ENCODE data around the gene ST7. TPM values are rescaled to one million over a fixed set of nuclear protein-coding genes. Genes with fewer than 3 reads are reported as not detected.

Gene ST7
- total RNA-seq, 1 experiment from 2014 or later: 38.2 TPM

GRCh38 chr7:117044664-117045063, 91.4 kb downstream of the ST7 start:
- H3K4me3 ChIP-seq (ENCODE audit: low read depth, low read length): no peak overlapping the region
- POLR2A ChIA-PET: no interaction called here
- H3K36me3 ChIP-seq (ENCODE audit: control insufficient read depth, insufficient read depth, low read length): no peaks in the 10 kb centered on the region
- H3K36me3 Mint-ChIP-seq (ENCODE audit: insufficient read depth, unreplicated experiment): no peaks in the 10 kb centered on the region
- no peak for TF ChIP-seq CTCF (IDR thresholded peaks at IDR 0.05; ENCODE audit: insufficient read depth in 1 of 2, low read depth in 1 of 2, low read length in 1 of 2, severe bottlenecking in 1 of 2, unreplicated experiment in 1 of 2)
- no peaks in the 10 kb centered on the region for H3K9me3 ChIP-seq
- peaks cover 10% of the 10 kb centered on the region for H3K4me1 Mint-ChIP-seq (ENCODE audit: low read depth, unreplicated experiment)
- H3K27me3 ChIP-seq (replicated peaks; ENCODE audit: control insufficient read depth, insufficient read depth, low read length): no peaks in the 10 kb centered on the region
- no TSS peak for BruUV-seq (replicated peaks)
- no peaks in the 10 kb centered on the region for H3K27me3 Mint-ChIP-seq (ENCODE audit: insufficient read depth, unreplicated experiment)
- CTCF ChIA-PET: no interaction called here
- DNase-seq: no peak
- no peaks in the 10 kb centered on the region for H3K9me3 Mint-ChIP-seq (ENCODE audit: unreplicated experiment)
- intact Hi-C loops (cut with micrococcal nuclease; ENCODE audit: unreplicated experiment): no loop called here
- H3K27ac Mint-ChIP-seq (ENCODE audit: unreplicated experiment): no peak overlapping the region
- no peak overlapping the region for H3K4me3 Mint-ChIP-seq (ENCODE audit: unreplicated experiment)
- H3K4me1 ChIP-seq: no peaks in the 10 kb centered on the region

- Mint-ChIP-seq H3K36me3 (ENCODE audit: insufficient read depth, unreplicated experiment) (no peaks in the 10 kb centered on the region), H3K27ac (ENCODE audit: unreplicated experiment) (no peak overlapping the region), H3K27me3 (ENCODE audit: insufficient read depth, unreplicated experiment) (no peaks in the 10 kb centered on the region), H3K9me3 (ENCODE audit: unreplicated experiment) (no peaks in the 10 kb centered on the region), H3K4me1 (ENCODE audit: low read depth, unreplicated experiment) (peaks cover 10% of the 10 kb centered on the region), H3K4me3 (ENCODE audit: unreplicated experiment) (no peak overlapping the region)
- no peaks in the 10 kb centered on the region for H3K27me3 ChIP-seq (replicated peaks; ENCODE audit: control insufficient read depth, insufficient read depth, low read length)
- no peak for DNase-seq
- BruUV-seq (replicated peaks): no TSS peak
- no peaks in the 10 kb centered on the region for H3K4me1 ChIP-seq
- intact Hi-C loops (cut with micrococcal nuclease; ENCODE audit: unreplicated experiment): no loop called here
- H3K36me3 ChIP-seq (ENCODE audit: control insufficient read depth, insufficient read depth, low read length): no peaks in the 10 kb centered on the region
- ChIA-PET POLR2A (no interaction called here), CTCF (interaction anchor here (0.6 kb wide), 1 partner anchor 21 kb away, joined by 4 read pairs; no protein-coding TSS in a partner anchor)
- TF ChIP-seq CTCF (IDR thresholded peaks at IDR 0.05; ENCODE audit: insufficient read depth in 1 of 2, low read depth in 1 of 2, low read length in 1 of 2, severe bottlenecking in 1 of 2, unreplicated experiment in 1 of 2): no peak
- no peaks in the 10 kb centered on the region for H3K9me3 ChIP-seq
- no peak overlapping the region for H3K4me3 ChIP-seq (ENCODE audit: low read depth, low read length)
Measured at GRCh38 chr7:117045927-117046710, 92.8 kb downstream of the ST7 start.

- CTCF ChIA-PET: no interaction called here
- H3K27me3 ChIP-seq (replicated peaks; ENCODE audit: control insufficient read depth, insufficient read depth, low read length): no peaks in the 10 kb centered on the region
- H3K27me3 Mint-ChIP-seq (ENCODE audit: insufficient read depth, unreplicated experiment): no peaks in the 10 kb centered on the region
- no peak for TF ChIP-seq CTCF (IDR thresholded peaks at IDR 0.05; ENCODE audit: insufficient read depth in 1 of 2, low read depth in 1 of 2, low read length in 1 of 2, severe bottlenecking in 1 of 2, unreplicated experiment in 1 of 2)
- peaks cover 10% of the 10 kb centered on the region for H3K4me1 Mint-ChIP-seq (ENCODE audit: low read depth, unreplicated experiment)
- no peak for DNase-seq
- H3K36me3 ChIP-seq (ENCODE audit: control insufficient read depth, insufficient read depth, low read length): no peaks in the 10 kb centered on the region
- no peaks in the 10 kb centered on the region for H3K9me3 Mint-ChIP-seq (ENCODE audit: unreplicated experiment)
- no TSS peak for BruUV-seq (replicated peaks)
- POLR2A ChIA-PET: no interaction called here
- intact Hi-C loops (cut with micrococcal nuclease; ENCODE audit: unreplicated experiment): no loop called here
- no peak overlapping the region for H3K4me3 Mint-ChIP-seq (ENCODE audit: unreplicated experiment)
- H3K27ac Mint-ChIP-seq (ENCODE audit: unreplicated experiment): no peak overlapping the region
- no peaks in the 10 kb centered on the region for H3K36me3 Mint-ChIP-seq (ENCODE audit: insufficient read depth, unreplicated experiment)
- H3K4me3 ChIP-seq (ENCODE audit: low read depth, low read length): no peak overlapping the region
- H3K9me3 ChIP-seq: no peaks in the 10 kb centered on the region
- no peaks in the 10 kb centered on the region for H3K4me1 ChIP-seq
Measured at GRCh38 chr7:117047496-117047895, 94.2 kb downstream of the ST7 start.
